ENCODE data around the gene TBC1D19.

DNA sequence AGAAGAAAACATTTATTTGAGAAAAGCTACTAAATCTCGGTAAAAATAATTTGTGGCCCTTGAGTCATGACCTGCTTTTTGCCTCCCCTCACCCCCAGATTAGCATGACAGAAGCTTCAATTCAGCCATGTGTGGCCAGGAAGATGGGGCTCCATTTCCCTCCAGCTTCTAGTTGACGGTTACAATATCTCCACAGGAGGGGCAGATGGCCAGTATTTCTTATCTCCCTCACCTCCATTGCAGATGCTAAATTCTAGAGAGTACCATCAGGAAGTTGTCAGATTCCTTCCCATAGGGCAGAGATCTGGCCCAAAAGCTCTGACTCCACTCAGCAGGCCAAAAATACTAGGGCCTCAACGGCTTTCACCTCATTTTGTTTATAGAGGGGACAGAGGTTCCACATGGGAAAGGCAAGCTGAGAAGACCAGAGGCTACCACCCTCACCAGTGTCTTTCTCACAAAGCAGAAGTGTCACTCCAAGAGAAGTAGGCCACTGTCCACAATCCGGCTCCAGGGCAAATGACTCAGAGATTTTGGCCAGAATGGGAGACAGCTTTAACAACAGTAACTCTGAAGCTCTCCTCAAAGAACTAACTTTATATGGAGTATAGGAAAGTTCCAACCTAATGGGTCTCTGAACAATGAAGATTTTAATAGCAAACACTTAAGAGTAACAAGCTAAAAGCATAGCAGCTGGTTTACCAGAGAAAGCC is 108.3 kb downstream of the TBC1D19 start:
- TF ChIP-seq, protein P1, sequence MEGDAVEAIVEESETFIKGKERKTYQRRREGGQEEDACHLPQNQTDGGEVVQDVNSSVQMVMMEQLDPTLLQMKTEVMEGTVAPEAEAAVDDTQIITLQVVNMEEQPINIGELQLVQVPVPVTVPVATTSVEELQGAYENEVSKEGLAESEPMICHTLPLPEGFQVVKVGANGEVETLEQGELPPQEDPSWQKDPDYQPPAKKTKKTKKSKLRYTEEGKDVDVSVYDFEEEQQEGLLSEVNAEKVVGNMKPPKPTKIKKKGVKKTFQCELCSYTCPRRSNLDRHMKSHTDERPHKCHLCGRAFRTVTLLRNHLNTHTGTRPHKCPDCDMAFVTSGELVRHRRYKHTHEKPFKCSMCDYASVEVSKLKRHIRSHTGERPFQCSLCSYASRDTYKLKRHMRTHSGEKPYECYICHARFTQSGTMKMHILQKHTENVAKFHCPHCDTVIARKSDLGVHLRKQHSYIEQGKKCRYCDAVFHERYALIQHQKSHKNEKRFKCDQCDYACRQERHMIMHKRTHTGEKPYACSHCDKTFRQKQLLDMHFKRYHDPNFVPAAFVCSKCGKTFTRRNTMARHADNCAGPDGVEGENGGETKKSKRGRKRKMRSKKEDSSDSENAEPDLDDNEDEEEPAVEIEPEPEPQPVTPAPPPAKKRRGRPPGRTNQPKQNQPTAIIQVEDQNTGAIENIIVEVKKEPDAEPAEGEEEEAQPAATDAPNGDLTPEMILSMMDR (IDR thresholded peaks at IDR 0.05): no peak
- TF ChIP-seq POLR2A (IDR thresholded peaks at IDR 0.05) (no peak), POLR2AphosphoS5 (IDR thresholded peaks at IDR 0.05) (no peak)
